ENCODE results near the gene SNRPF.
"Not testable (repeated sequence)": the region's sequence is repeated elsewhere in the genome, so short reads cannot be mapped to it uniquely, and the experiment has no call there.

Gene SNRPF

DNA sequence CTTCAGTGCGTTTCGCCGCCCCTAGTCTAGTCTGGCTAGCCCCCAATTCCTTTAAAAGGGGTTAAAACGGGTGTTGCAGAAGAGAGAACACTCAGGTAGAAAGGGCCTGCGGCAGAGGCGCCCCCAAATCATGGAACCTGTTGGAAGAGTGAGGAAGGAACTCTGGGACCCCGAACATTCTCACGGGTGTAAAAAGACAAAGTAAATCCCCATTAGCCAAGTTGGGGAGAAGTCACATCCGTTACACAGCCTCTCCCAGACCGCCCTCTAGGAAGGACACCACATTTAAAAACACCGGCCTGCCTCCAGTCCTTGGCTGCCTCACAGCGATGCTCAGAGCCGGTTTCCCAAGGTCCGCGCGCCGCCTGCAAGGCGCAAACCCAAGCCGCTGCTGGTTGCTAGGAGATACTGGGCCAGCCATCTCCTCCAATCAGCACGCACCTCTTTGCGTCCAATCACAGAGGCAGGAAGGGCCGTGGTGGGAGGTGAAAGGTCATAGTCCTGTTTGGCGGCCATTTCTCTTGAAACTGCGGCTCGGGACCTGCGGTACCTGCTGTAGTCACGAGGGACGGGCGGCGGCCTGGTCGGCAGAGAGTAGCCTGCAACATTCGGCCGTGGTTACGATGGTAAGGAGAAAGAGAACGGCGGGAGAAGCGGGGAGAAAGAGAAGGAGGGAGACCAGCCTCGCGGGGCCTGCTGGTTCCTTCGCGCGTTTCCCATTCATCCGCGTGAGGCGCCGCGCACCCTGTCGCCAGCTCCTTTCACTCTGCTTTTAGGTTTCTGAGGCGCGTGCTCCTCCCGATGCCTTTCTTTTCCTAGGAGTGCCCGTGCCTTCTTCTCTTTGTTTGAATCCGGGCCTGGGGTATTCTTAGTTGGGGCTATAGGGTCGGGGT is at the start of gene SNRPF:
SNRPF (plus strand) TSS at position 502 of the 893 bp plus-strand sequence; CDS start at position 624, 122 bp downstream.
- DNase-seq, result peak; percentile 97

DNA sequence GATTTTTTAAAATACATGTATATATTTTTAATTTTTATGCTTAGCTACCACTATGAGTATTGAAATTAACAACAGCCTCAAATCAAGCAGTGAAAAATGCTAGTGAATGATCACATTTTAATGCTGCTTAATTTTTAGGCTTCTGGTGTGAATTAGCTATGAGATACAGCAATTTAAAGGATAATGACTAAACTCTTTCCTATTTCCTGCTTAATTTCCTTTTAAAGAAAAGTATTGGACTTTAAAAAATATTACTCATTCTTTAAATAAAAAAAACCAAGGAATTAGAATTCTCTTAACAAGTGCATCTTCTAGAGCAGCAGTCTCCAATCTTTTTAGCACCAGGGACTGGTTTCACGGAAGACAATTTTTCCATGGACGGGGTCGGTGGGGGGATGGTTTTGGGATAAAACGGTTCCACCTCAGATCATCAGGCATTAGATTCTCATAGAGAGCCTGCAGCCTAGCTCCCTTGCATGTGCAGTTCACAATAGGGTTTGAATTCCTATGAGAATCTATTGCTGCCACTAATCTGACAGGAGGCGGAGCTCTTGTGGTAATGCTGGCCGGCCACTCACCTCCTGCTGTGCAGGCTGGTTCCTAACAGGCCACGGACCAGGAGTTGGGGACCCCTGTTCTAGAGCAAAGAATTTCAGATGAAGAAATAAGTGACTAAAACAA is 49.6 kb upstream of the SNRPF start:
- DNase-seq, result no peak

DNA sequence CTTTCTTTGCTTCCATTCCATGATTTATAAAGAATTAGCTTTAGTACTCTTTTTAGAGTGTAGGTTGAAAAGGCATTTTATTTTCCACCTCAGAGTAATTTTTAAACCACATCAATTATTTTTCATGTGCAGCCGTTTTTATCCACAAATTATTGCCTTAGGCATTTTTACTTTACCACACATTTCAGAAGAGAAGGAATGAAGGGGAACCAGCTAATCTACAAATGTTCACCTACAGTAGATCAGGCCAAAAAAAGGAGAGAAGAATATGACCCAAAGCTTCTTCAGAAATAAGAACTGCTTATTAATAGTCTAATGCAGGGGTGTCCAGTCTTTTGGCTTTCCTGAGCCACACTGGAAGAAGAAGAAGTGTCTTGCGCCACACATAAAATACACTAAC is 48.3 kb upstream of the SNRPF start:
- DNase-seq, result no peak

DNA sequence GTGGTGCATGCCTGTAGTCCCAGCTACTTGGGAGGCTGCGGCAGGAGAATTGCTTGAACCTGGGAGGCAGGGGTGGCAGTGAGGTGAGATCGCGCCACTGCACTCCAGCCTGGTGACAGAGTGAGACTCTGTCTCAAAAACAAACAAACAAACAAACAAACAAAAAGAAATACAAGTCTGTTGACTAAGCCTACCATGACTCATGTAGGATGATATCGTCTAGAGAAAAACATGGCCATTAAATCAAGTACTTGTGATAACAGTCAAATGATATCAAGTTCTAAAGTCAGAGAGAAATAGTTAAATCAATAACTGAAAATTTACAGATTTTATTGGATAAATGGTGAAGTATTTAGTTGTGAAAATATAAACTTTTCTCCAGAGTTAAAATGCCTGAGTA is 46.6 kb upstream of the SNRPF start:
- not testable (repeated sequence) for DNase-seq

DNA sequence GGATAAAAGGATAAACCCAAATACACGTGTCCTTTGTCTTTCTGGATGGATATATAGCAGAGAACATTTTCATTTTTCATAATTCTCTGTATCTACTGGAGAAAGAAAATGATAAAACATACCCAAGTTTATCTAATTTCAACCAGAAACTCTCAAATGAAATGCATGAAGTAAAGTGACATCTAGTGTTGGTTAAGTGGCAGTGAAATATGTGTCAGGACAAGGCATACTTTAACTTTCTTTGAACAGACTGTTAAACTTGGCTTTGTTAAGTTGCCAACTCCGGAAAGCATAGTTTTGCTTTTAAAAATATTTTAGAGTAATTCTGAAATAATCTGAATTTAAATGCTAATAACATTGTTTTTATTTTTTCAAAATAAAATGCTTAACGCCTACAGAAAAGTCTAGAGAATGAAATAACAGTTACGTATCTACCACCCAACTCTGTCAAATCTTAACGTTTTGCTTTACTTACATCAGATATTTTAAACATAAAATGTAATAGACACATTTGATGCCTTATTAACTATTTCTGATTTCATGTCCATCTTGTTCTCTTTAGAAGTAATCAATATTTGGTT is 43.0 kb upstream of the SNRPF start:
- no peak for DNase-seq

DNA sequence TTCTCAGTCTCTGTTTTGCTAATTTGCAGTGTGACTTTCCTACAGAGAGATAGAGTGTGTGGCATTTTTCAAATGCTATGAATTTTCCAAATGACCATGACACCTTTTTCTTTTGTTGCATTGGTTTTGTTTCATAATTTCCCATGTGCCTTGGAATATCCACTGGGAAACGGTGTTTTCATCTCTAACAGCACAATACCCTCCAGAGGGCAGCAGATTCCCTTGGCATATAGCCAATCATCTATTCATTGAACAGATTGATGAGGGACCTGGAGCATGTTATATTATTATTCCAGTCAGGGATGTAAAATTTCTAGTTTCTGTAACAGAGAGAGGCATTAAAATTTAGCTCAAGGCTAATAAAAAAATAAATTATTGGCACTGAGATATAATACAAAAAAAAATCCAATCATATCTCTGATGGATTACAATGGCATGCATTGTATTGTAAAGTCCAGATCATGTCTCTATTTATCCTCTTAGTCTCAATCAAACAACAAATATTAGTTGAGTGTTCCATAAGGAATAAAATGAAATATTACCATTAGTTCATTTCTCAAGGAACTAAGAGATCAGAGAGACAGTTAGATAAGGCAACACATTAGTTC is 38.6 kb upstream of the SNRPF start:
- no peak for DNase-seq

DNA sequence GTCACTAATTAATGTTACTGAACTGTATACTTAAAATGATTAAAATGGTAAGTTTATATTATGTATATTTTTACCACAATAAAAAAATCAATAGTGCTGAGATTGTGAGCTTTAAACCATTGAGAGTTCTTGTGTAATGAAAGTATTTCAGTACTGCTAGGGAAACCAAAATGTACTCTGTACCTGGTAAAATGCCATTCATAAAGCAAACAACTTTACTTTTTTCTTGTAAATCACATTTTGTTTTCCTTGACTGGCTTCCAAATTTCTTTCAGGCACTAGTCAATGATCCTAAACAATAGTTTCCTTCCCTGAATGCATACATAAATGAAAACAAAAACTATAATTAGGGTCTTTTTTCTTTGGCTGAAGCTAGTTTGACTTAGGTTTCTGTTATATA is 29.4 kb upstream of the SNRPF start:
- DNase-seq, result no peak

DNA sequence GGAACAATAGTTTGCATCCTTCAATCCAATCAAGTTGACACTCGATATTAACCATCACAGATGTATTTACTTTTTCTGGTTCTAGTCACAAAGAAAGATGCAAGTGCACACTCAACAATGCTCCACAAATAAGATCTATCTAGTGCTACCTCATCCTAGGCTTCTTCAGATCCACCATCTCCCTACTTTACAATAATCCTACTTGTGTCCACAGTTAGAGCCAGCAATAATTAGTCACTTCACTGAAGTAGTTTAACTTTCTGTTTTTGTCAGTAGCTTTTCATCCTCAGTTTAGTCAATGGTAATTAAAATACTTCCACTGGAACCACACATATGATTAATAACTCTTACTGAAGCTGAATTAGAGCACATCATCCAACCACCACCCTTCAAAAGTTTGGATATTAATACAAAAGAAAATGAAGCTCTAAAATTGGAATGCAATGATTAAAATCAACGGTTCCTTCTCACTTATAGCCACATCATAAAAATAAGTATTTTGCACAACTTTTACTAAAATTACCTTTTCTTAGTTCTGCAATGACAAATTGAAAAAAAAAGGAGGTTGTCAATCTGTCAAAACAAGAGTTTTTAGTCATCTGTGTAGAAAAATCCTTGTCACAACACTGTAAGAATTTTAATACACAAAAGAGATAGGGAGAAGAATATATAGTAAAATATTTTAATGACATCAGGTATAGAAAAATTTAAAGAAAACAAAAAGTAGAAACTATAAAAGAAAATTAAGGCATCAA is 28.2 kb upstream of the SNRPF start:
- DNase-seq, result peak; percentile 41

DNA sequence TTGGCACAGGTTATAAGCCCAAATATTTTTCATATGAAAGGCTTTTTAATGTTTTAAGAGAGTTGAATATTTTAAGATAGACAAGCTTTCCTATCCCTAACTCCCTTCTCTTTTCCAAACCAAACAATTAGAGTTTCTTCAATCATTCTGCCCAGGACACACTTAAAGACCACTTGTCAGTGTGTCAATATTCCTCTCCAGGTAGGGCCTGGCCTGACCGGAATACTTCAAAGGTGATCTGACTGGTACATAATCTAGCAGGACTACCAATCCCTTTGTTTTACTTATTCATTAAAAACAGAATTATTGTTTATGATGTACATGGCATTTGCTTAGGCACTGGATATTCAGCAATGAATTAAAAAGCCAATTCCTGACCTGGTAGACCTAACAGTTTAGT is 24.2 kb upstream of the SNRPF start:
- no peak for DNase-seq

DNA sequence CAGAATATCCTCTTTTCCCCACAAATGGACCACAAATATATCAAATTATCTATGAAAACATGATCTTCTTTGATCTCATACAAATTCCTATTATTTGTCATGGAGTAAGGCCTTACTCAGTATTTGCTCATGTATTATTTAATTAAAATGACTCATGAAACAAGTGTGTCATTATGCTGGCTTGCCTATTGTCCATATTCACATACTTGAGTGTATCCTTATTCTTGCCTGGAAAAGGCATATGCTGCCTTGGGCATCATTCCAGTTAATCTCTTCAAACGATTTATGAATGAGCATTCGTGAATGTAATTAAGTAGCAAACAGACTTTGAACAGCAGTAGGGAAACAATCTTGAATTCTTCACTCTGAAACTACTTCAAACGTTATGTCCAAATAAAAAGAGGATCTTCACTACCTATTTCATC is 22.6 kb upstream of the SNRPF start:
- no peak for DNase-seq

DNA sequence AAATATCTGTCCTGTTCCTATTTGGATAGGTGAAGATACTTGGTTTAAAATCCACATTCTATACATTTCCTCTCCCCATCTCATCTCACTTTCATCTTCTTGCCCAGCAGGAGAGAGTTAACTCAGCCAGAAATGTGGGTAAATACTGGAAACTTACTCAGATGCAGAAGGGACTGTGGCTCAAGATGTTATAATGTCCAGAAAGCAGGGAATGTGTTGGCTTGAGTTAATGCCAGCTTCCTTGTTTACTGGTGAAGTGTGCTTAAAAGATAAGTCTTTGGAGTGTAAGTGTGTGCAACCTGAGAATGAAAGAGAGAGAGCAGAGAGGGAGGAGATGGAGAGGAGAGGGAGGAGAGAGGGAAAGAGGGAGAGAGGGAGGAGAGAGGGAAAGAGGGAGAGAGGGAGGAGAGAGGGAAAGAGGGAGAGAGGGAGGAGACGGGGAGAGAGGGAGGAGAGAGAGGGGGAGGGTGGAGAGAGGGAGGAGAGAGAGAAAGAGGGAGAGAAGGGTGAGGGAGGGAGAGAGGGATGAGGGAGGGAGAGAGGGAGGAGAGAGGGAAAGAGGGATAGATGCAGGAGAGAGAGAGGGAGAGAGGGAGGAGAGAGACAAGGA is 22.0 kb upstream of the SNRPF start:
- DNase-seq, result no peak

DNA sequence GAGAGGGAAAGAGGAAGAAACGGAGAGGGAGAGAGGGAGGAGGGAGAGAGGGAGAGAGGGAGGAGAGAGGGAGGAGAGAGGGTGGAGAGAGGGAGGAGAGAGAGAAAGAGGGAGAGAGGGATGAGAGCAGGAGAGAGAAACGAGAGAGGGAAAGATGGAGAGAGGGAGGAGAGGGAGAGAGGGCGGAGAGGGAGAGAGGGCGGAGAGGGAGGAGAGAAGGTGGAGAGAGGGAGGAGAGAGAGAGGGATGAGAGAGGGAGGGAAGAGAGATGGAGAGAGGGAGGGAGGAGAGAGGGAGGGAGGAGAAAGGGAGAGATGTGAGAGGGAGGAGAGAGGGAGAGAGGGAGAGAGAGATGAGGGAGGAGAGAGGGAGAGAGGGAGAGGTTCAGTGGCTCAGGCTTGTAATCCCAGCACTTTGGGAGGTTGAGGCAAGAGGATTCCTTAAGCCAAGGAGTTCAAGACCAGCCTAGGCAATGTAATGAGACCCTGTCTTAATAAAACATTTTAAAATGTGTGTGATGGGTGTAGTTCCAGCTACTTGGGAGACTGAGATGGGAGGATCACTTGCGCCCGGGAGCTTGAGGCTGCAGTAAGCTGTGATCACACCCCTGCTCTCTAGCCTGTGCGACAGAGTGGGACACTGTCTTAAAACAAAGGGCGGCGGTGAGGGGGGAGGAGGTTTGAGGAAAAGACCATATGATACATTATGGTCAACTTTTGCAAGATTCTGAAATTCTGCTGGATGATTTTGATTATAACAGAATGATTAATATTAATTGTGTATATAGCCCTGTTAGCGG is 21.3 kb upstream of the SNRPF start:
- DNase-seq, result no peak

DNA sequence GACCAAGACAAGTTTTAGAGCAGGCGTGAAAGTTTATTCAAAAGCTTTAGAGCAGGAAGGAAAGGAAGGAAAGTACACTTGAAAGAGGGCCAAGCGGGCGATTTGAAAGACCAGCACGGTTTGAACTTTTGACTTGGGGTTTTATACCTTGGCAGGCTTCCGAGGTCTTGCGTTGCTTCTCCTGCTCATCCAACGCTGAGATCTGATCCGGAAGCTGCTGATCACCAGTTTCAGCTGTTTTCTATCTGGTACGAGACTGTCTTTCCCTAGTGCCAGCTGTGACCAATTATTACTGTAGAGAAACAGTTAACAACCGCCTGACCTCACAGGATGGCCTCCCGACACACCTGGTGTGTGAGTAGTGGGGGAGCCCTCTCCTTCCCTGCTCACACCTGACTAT is 20.6 kb upstream of the SNRPF start:
- DNase-seq, result no peak

DNA sequence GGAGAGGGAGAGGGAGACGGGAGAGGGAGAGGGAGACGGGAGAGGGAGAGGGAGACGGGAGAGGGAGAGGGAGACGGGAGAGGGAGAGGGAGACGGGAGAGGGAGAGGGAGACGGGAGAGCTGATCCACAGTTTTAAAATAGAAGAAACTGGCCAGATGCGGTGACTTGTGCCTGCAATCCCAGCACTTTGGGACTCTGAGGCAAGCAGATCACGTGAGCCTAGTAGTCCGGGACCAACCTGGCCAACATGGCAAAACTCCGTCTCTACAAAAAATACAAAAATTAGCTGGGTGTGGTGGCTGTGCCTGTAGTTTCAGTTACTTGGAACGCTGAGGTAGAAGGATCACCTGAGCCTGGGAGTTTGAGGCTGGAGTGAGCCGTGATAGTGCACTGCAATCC is 16.3 kb upstream of the SNRPF start:
- not testable (repeated sequence) for DNase-seq

DNA sequence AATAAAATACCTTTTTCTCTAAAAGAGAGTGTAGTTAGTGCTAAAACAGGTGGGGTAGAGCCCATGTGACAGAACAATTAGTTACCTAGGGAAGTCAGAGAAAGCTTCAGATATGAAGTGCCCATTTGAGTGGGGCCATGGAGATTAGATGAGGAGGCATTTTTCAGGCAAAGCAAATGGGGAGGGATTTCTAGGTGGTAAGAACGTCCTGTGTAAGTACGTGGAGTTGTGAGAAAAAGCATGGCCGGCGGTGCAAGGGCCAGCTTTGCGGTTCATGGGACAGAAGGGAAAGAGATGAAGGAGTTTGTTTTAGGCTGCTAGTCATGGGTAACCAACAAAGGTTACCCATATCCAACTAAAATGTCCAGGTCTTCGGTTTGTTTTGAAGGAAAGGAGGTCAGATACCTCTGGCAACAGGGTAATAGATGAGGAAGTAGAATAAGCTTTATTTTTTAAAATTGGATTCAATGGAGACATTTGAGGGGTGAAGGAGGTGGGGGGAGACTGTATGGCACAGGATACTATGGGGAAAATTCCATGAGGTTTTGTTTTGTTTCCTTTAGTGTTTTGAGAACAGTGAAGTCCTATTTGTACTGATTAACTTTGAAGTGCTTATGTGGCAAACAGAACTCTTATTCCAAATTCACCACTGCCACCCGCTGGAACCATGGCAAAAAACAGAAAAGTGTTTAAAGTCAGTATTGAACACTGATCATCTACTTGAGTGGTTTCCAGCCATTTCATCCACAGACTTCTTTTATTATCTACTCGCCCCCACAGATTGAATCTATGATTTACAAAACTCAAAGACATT is 10.0 kb upstream of the SNRPF start:
- peak; percentile 20 for DNase-seq

DNA sequence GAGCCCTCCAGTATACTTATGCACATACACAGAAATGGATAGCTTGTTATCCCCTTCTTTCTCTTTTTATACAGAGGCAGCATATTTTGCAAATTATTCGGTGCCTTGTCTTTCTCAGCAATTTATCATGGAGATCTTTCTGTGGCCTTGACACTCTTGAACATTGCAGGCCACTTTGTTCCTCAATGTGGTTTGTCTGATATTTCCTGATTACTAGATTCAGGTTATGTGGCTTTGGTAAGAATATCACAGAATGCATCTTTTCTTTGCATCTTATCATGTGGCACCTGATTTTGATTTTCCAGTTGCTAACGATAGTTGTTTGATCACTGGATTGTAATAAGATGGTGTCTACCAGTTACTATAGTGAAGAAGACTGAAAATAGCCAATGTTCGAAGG is 7.1 kb upstream of the SNRPF start:
- DNase-seq, result no peak

DNA sequence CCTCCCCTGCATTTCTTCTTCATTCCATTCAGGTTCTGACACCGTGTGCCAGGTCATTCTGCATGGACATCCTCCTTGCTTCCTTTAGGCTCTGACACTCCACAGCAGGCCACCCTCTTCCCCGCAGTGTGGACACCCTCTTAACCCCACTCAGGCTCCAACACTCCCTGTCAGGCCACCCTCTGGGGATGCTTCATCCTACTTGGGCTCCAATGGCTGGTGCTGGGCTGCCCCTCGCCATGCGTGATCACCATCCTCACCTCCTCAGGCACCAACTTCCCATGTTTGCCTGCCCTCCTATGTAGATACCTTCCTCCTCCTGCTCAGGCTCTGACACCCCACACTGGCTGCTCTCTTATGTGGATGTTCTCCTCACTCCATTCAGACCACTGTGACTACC is 6.6 kb upstream of the SNRPF start:
- no peak for DNase-seq

DNA sequence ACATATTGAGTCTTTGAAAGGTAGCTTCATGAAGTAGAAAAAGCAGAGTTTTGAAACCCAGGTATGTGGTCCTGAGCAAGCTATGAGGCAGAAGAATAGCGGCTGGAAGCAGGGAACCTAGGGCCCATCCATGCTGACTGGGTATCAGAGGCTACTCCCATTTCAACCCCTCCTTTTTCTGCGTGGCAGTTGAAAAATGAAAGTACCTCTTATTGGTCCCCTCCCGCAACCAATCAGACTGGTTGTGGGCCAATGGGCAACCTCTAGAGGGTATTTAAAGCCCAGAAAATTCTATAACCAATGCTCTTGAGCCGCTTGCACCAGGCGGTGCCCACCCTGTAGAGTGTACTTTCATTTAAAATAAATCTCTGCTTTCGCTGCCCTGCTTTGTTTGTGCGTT is 1.6 kb upstream of the SNRPF start:
- DNase-seq, result no peak

DNA sequence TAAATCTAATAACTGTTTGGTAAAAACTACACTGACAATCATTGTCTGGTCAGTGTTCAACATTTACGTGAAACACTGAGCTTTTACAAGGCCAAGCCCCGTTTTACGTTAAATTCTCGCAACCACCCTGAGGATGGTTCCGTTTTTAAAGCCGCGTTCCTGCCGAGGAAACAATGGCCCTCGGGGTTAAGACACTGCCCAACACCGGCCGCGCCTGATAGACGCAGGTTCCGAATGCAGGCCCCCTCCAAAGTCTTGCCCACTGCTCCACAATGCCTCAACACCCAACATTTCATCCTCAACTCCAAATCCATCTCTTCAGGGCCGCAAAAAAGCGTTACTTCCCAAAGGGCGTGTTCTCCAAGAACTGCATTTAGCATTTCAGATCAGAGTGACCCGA is 953 bp upstream of the SNRPF start:
- DNase-seq, result no peak

DNA sequence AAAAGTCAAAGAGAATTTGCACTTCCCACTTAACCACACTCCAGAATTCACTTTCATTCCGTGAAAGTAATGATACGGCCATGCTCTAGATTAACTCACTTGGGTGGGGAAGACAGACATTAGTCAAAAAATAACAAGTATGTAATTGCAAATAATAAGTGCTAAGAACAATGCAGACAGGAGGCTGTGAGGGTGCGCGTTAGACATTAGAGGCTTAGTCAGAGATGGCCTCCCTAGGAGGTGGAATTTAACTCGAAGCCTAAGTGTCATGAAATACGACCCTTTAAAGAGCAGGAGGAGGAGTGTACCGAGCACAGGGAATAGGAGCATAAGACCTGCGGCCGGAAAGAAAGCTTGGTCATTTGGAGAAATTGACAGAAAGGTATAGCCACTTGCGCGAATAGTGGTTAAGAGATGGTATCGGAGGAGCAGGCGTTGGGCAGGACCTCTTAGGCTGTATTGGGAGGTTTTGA is 628 bp downstream of the SNRPF start:
- DNase-seq, result peak; percentile 63

Data from activated CD4-positive, alpha-beta T cell treated with anti-CD3 and anti-CD28 coated beads, Interleukin-2, Interleukin-6, amounts not matched to agents 100 ng/mL and 50 ng/mL, durations not matched to agents 16 hours and 8 hours (primary cell).